Measurements from ENCODE around the gene TMEM185B. TPM values are rescaled to one million over a fixed set of nuclear protein-coding genes. Genes with fewer than 3 reads are reported as not detected.

Gene TMEM185B
- total RNA-seq, 1 donor from 2014 or later = 23.0 TPM

- H3K36me3 Mint-ChIP-seq = peaks cover 8% of the 10 kb centered on the region
- no peak for DNase-seq (ENCODE audit: extremely low spot score, unreplicated experiment)
- H3K27me3 Mint-ChIP-seq = no peaks in the 10 kb centered on the region
- no peak overlapping the region for H3K4me3 Mint-ChIP-seq
- H3K4me1 Mint-ChIP-seq (ENCODE audit: unreplicated experiment) = peaks cover 6% of the 10 kb centered on the region
- no peak for TF ChIP-seq CTCF (conservative IDR thresholded peaks at IDR 0.05)
- H3K27ac Mint-ChIP-seq = no peak overlapping the region
- no peaks in the 10 kb centered on the region for H3K9me3 Mint-ChIP-seq
These were observed 45.2 kb downstream of the TMEM185B start for GRCh38 chr2:120177973-120178372.

GRCh38 chr2:120177001-120177621 is 46.1 kb downstream of the TMEM185B start:
- Mint-ChIP-seq H3K9me3 (no peaks in the 10 kb centered on the region), H3K27ac (no peak overlapping the region), H3K36me3 (peaks cover 4% of the 10 kb centered on the region), H3K4me1 (ENCODE audit: unreplicated experiment) (peaks cover 6% of the 10 kb centered on the region), H3K27me3 (no peaks in the 10 kb centered on the region), H3K4me3 (no peak overlapping the region)
- no peak for TF ChIP-seq CTCF (conservative IDR thresholded peaks at IDR 0.05)
- no peak for DNase-seq (ENCODE audit: extremely low spot score, unreplicated experiment)

GRCh38 chr2:120176526-120176925 is 46.7 kb downstream of the TMEM185B start:
- TF ChIP-seq CTCF (conservative IDR thresholded peaks at IDR 0.05) = no peak
- Mint-ChIP-seq H3K27me3 (no peaks in the 10 kb centered on the region), H3K9me3 (no peaks in the 10 kb centered on the region), H3K27ac (no peak overlapping the region), H3K4me1 (ENCODE audit: unreplicated experiment) (peaks cover 6% of the 10 kb centered on the region), H3K36me3 (no peaks in the 10 kb centered on the region), H3K4me3 (no peak overlapping the region)
- DNase-seq (ENCODE audit: extremely low spot score, unreplicated experiment) = no peak

- Mint-ChIP-seq H3K36me3 (no peaks in the 10 kb centered on the region), H3K27me3 (no peaks in the 10 kb centered on the region), H3K4me3 (no peak overlapping the region), H3K9me3 (no peaks in the 10 kb centered on the region), H3K27ac (no peak overlapping the region), H3K4me1 (ENCODE audit: unreplicated experiment) (peaks cover 6% of the 10 kb centered on the region)
- DNase-seq (ENCODE audit: extremely low spot score, unreplicated experiment) = no peak
- peak; percentile 88 for TF ChIP-seq CTCF (conservative IDR thresholded peaks at IDR 0.05)
These were observed 48.1 kb downstream of the TMEM185B start for GRCh38 chr2:120174963-120175581.

Other genes starting within 250 kb of the TMEM185B start
- 29.3 and 37.6 TPM in 2 replicates for gene EPB41L5, start 210.3 kb downstream of the TMEM185B start, total RNA-seq (ENCODE audit: low replicate concordance)
- 40.4 and 48.1 TPM in 2 replicates for gene RALB, start 29.5 kb upstream of the TMEM185B start, total RNA-seq (ENCODE audit: low replicate concordance)
- 4.9 and 7.5 TPM in 2 replicates for gene INHBB, start 122.7 kb upstream of the TMEM185B start, total RNA-seq (ENCODE audit: low replicate concordance)